ENCODE measurements around the gene KIF22. TPM values are rescaled to one million over a fixed set of nuclear protein-coding genes. Genes with fewer than 3 reads are reported as not detected.

KIF22 gene
- total RNA-seq, 2 experiments from 2014 or later = 160 to 165 TPM

GRCh38 chr16:29821643-29822115 lies 31.1 kb downstream of the KIF22 start:
- peaks cover 30% of the 10 kb centered on the region for H3K36me3 Mint-ChIP-seq (ENCODE audit: low read depth)
- CTCF ChIA-PET = interaction anchor here (1.2 to 8.1 kb wide), 4 partner anchors 14 to 130 kb away, joined by 3 to 95 read pairs (median 34); partner anchors contain the start of gene CDIPT
- intact Hi-C loops (cut with micrococcal nuclease) = no loop called here
- peak overlapping the region; percentile 79 for H3K4me3 Mint-ChIP-seq
- H3K27me3 Mint-ChIP-seq = no peaks in the 10 kb centered on the region
- peak overlapping the region; percentile 89 for H3K27ac Mint-ChIP-seq
- no peak for TF ChIP-seq CTCF (IDR thresholded peaks at IDR 0.05)
- H3K4me1 Mint-ChIP-seq (ENCODE audit: low read depth) = peaks cover 76% of the 10 kb centered on the region
- DNase-seq = no peak
- H3K9me3 Mint-ChIP-seq = no peaks in the 10 kb centered on the region
- POLR2A ChIA-PET = interaction anchor here (0.9 to 13.9 kb wide), 4 partner anchors 11 to 142 kb away, joined by 3 to 167 read pairs (median 6); partner anchors contain the start of genes KIF22, MAZ and PRRT2
- no peak for ATAC-seq

- DNase-seq (no peak), ATAC-seq (no peak)
- peak overlapping the region; percentile 87 for H3K27ac Mint-ChIP-seq
- intact Hi-C loops (cut with micrococcal nuclease) = no loop called here
- H3K9me3 Mint-ChIP-seq = no peaks in the 10 kb centered on the region
- peaks cover 6% of the 10 kb centered on the region for H3K36me3 Mint-ChIP-seq (ENCODE audit: low read depth)
- H3K4me1 Mint-ChIP-seq (ENCODE audit: low read depth) = peaks cover 75% of the 10 kb centered on the region
- no peaks in the 10 kb centered on the region for H3K27me3 Mint-ChIP-seq
- no peak overlapping the region for H3K4me3 Mint-ChIP-seq
- no peak for TF ChIP-seq CTCF (IDR thresholded peaks at IDR 0.05)
- ChIA-PET CTCF (interaction anchor here (0.7 to 6.6 kb wide), 6 partner anchors 8 to 149 kb away, joined by 3 to 40 read pairs (median 7); partner anchors contain the start of genes PAGR1 and TAOK2), POLR2A (interaction anchor here (0.7 to 13.9 kb wide), 6 partner anchors 8 to 102 kb away, joined by 3 to 167 read pairs (median 6); partner anchors contain the start of genes KIF22, MAZ, PAGR1 and PRRT2)
These were observed 34.1 kb downstream of the KIF22 start for GRCh38 chr16:29824589-29825144.

GRCh38 chr16:29825145-29826044 lies 34.8 kb downstream of the KIF22 start:
- no peak for TF ChIP-seq CTCF (IDR thresholded peaks at IDR 0.05)
- ChIA-PET POLR2A (interaction anchor here (0.6 to 13.9 kb wide), 7 partner anchors 9 to 101 kb away, joined by 3 to 167 read pairs (median 7); partner anchors contain the start of genes KIF22, MAZ, PAGR1 and PRRT2), CTCF (interaction anchor here (1.3 to 6.6 kb wide), 7 partner anchors 9 to 148 kb away, joined by 3 to 40 read pairs (median 13); partner anchors contain the start of genes PAGR1 and TAOK2)
- DNase-seq = peak; percentile 76
- H3K27me3 Mint-ChIP-seq = no peaks in the 10 kb centered on the region
- peaks cover 75% of the 10 kb centered on the region for H3K4me1 Mint-ChIP-seq (ENCODE audit: low read depth)
- H3K27ac Mint-ChIP-seq = peak overlapping the region; percentile 87
- intact Hi-C loops (cut with micrococcal nuclease) = no loop called here
- H3K4me3 Mint-ChIP-seq = peak overlapping the region; percentile 22
- peak; percentile 60 for ATAC-seq
- H3K9me3 Mint-ChIP-seq = no peaks in the 10 kb centered on the region
- peaks cover 2% of the 10 kb centered on the region for H3K36me3 Mint-ChIP-seq (ENCODE audit: low read depth)

GRCh38 chr16:29826342-29826695 lies 35.8 kb downstream of the KIF22 start:
- Mint-ChIP-seq H3K36me3 (ENCODE audit: low read depth) (peaks cover 2% of the 10 kb centered on the region), H3K27ac (peak overlapping the region; percentile 88), H3K9me3 (no peaks in the 10 kb centered on the region), H3K4me3 (peak overlapping the region; percentile 66), H3K4me1 (ENCODE audit: low read depth) (peaks cover 67% of the 10 kb centered on the region), H3K27me3 (no peaks in the 10 kb centered on the region)
- TF ChIP-seq CTCF (IDR thresholded peaks at IDR 0.05) = no peak
- CTCF ChIA-PET = interaction anchor here (1.3 to 6.6 kb wide), 8 partner anchors 10 to 147 kb away, joined by 3 to 40 read pairs (median 8); partner anchors contain the start of genes PAGR1 and TAOK2
- ATAC-seq = no peak
- no peak for DNase-seq
- intact Hi-C loops (cut with micrococcal nuclease) = no loop called here
- POLR2A ChIA-PET = interaction anchor here (0.6 to 13.9 kb wide), 8 partner anchors 10 to 161 kb away, joined by 3 to 167 read pairs (median 6); partner anchors contain the start of genes KIF22, MAZ, PAGR1 and PRRT2

Data from activated CD8-positive, alpha-beta T cell treated with anti-CD3 and anti-CD28 coated beads for 36 hours (primary cell).